Measurements from ENCODE around the gene PLOD1. TPM values are rescaled to one million over a fixed set of nuclear protein-coding genes. Genes with fewer than 3 reads are reported as not detected.

The PLOD1 gene
- polyA plus RNA-seq, 1 donor from 2014 or later, result 2.1 TPM

DNA sequence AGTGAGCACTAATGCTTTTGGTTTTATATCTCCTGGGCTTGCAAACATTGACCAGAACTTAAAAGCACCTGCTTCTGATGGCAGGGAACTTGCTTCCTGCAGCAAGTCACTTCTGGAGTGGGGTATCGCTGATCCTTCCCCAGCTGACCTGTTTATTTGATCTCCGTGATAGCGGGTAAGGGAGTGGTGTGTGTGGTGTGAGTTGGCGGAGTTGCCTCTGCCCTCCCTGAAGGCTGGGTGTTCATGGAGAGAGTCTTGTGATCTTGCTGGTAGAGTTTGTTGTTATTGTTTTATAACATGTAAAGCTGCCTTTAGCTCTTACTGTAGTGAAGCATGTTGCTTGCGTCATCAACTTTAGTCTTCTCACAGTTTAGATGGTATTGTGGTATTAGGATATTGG is 49.6 kb downstream of the PLOD1 start:
- no peak overlapping the region for H3K27ac ChIP-seq (ENCODE audit: low read length)
- no peaks in the 10 kb centered on the region for H4K20me1 ChIP-seq (ENCODE audit: insufficient read depth)
- no peaks in the 10 kb centered on the region for H3K9me2 ChIP-seq (ENCODE audit: insufficient read depth, low read length)
- H3K9ac ChIP-seq (ENCODE audit: low read length), result no peak overlapping the region
- no peak overlapping the region for H3K4me2 ChIP-seq (ENCODE audit: low read length)
- no peaks in the 10 kb centered on the region for H3K36me3 ChIP-seq (ENCODE audit: insufficient read depth, low read length)
- H3F3A ChIP-seq (ENCODE audit: insufficient read depth, low read length, poor library complexity, severe bottlenecking), result no peaks in the 10 kb centered on the region
- H3K9me3 ChIP-seq (ENCODE audit: low read length), result no peaks in the 10 kb centered on the region
- no peaks in the 10 kb centered on the region for H3K27me3 ChIP-seq (ENCODE audit: insufficient read depth, low read depth, low read length)
- no peak overlapping the region for H3K4me3 ChIP-seq (ENCODE audit: low read length)
- no peak overlapping the region for H2AFZ ChIP-seq (ENCODE audit: low read depth, low read length)
- TF ChIP-seq POLR2AphosphoS5 (IDR thresholded peaks at IDR 0.05) (no peak), EZH2 (IDR thresholded peaks at IDR 0.05; ENCODE audit: borderline replicate concordance, insufficient read depth, low read length, poor library complexity, severe bottlenecking) (no peak), RAD21 (conservative IDR thresholded peaks at IDR 0.05) (no peak), EP300 (conservative IDR thresholded peaks at IDR 0.05; ENCODE audit: poor library complexity, severe bottlenecking) (no peak), TAF1 (IDR thresholded peaks at IDR 0.05; ENCODE audit: low read depth) (no peak), REST (IDR thresholded peaks at IDR 0.05; ENCODE audit: borderline replicate concordance) (no peak), MXI1 (conservative IDR thresholded peaks at IDR 0.05; ENCODE audit: poor library complexity, severe bottlenecking) (no peak), CTCF (IDR thresholded peaks at IDR 0.05; ENCODE audit: poor library complexity, severe bottlenecking) (no peak), SMC3 (conservative IDR thresholded peaks at IDR 0.05; ENCODE audit: poor library complexity) (no peak)
- peaks cover 32% of the 10 kb centered on the region for H3K79me2 ChIP-seq (replicated peaks; ENCODE audit: insufficient read depth, low read length)

- H3K9ac ChIP-seq (ENCODE audit: low read length), result no peak overlapping the region
- peaks cover 32% of the 10 kb centered on the region for H3K79me2 ChIP-seq (replicated peaks; ENCODE audit: insufficient read depth, low read length)
- no peak overlapping the region for H2AFZ ChIP-seq (ENCODE audit: low read depth, low read length)
- no peaks in the 10 kb centered on the region for H3K27me3 ChIP-seq (ENCODE audit: insufficient read depth, low read depth, low read length)
- H3K9me3 ChIP-seq (ENCODE audit: low read length), result no peaks in the 10 kb centered on the region
- H3F3A ChIP-seq (ENCODE audit: insufficient read depth, low read length, poor library complexity, severe bottlenecking), result no peaks in the 10 kb centered on the region
- H3K4me2 ChIP-seq (ENCODE audit: low read length), result no peak overlapping the region
- H4K20me1 ChIP-seq (ENCODE audit: insufficient read depth), result no peaks in the 10 kb centered on the region
- TF ChIP-seq RAD21 (conservative IDR thresholded peaks at IDR 0.05) (no peak), EZH2 (IDR thresholded peaks at IDR 0.05; ENCODE audit: borderline replicate concordance, insufficient read depth, low read length, poor library complexity, severe bottlenecking) (no peak), REST (IDR thresholded peaks at IDR 0.05; ENCODE audit: borderline replicate concordance) (no peak), MXI1 (conservative IDR thresholded peaks at IDR 0.05; ENCODE audit: poor library complexity, severe bottlenecking) (no peak)
- H3K36me3 ChIP-seq (ENCODE audit: insufficient read depth, low read length), result no peaks in the 10 kb centered on the region
- no peak overlapping the region for H3K4me3 ChIP-seq (ENCODE audit: low read length)
- no peaks in the 10 kb centered on the region for H3K9me2 ChIP-seq (ENCODE audit: insufficient read depth, low read length)
- H3K27ac ChIP-seq (ENCODE audit: low read length), result no peak overlapping the region
Measured at GRCh38 chr1:11984576-11984975, 50.1 kb downstream of the PLOD1 start.
